ENCODE results near the gene FMOD.

FMOD gene

GRCh38 chr1:203304919-203305808 lies 45.8 kb downstream of the FMOD start, which contains the start of gene BTG2:
Gene BTG2, plus strand, starts transcription at chr1:203305519. Its CDS starts 88 bp downstream, at chr1:203305607.
- peak within 1 kb of the TSS; percentile 80 to 92 (median 90) for H3K4me3 Mint-ChIP-seq
- H3K27me3 Mint-ChIP-seq (ENCODE audit: low read depth), result peaks cover 4% of the 10 kb centered on the region
- peaks cover 61% of the 10 kb centered on the region for H3K4me1 Mint-ChIP-seq
- no peak for TF ChIP-seq CTCF (IDR thresholded peaks at IDR 0.05; ENCODE audit: unreplicated experiment in 3 of 3)
- H3K9me3 Mint-ChIP-seq, result no peaks in the 10 kb centered on the region
- peaks cover 21% of the 10 kb centered on the region for H3K36me3 Mint-ChIP-seq (ENCODE audit: low read depth)
- H3K27ac Mint-ChIP-seq, result peak within 1 kb of the TSS; percentile 82 to 89 (median 82)

GRCh38 chr1:203304391-203304918 lies 46.5 kb downstream of the FMOD start:
- Mint-ChIP-seq H3K36me3 (ENCODE audit: low read depth) (peaks cover 17% of the 10 kb centered on the region), H3K27ac (peak overlapping the region; percentile 16 to 89 (median 49)), H3K9me3 (no peaks in the 10 kb centered on the region), H3K4me1 (peaks cover 55% of the 10 kb centered on the region), H3K4me3 (peak overlapping the region; percentile 80 to 84 (median 83)), H3K27me3 (ENCODE audit: low read depth) (peaks cover 4% of the 10 kb centered on the region)
- TF ChIP-seq CTCF (IDR thresholded peaks at IDR 0.05; ENCODE audit: unreplicated experiment in 3 of 3), result no peak

- peaks cover 4% of the 10 kb centered on the region for H3K27me3 Mint-ChIP-seq (ENCODE audit: low read depth)
- H3K27ac Mint-ChIP-seq, result peak overlapping the region in 2 of 3 experiments; percentile 16 to 49
- H3K36me3 Mint-ChIP-seq (ENCODE audit: low read depth), result peaks cover 6% of the 10 kb centered on the region
- H3K4me3 Mint-ChIP-seq, result peak overlapping the region in 2 of 3 experiments; percentile 83 to 84
- peaks cover 50% of the 10 kb centered on the region for H3K4me1 Mint-ChIP-seq
- no peaks in the 10 kb centered on the region for H3K9me3 Mint-ChIP-seq
- no peak for TF ChIP-seq CTCF (IDR thresholded peaks at IDR 0.05; ENCODE audit: unreplicated experiment in 3 of 3)
These were observed 48.0 kb downstream of the FMOD start for GRCh38 chr1:203302894-203303293.

- peaks cover 48% of the 10 kb centered on the region for H3K4me1 Mint-ChIP-seq
- no peak overlapping the region for H3K27ac Mint-ChIP-seq
- H3K27me3 Mint-ChIP-seq (ENCODE audit: low read depth), result peaks cover 4% of the 10 kb centered on the region
- H3K36me3 Mint-ChIP-seq (ENCODE audit: low read depth), result peaks cover 3% of the 10 kb centered on the region
- TF ChIP-seq CTCF (IDR thresholded peaks at IDR 0.05; ENCODE audit: unreplicated experiment in 3 of 3), result no peak
- H3K9me3 Mint-ChIP-seq, result no peaks in the 10 kb centered on the region
- H3K4me3 Mint-ChIP-seq, result no peak overlapping the region
These were observed 48.5 kb downstream of the FMOD start for GRCh38 chr1:203302456-203302855.

GRCh38 chr1:203301331-203301668 lies 49.6 kb downstream of the FMOD start:
- H3K4me3 Mint-ChIP-seq, result no peak overlapping the region
- TF ChIP-seq CTCF (IDR thresholded peaks at IDR 0.05; ENCODE audit: unreplicated experiment in 3 of 3), result no peak
- H3K9me3 Mint-ChIP-seq, result no peaks in the 10 kb centered on the region
- H3K36me3 Mint-ChIP-seq (ENCODE audit: low read depth), result no peaks in the 10 kb centered on the region
- peaks cover 4% of the 10 kb centered on the region for H3K27me3 Mint-ChIP-seq (ENCODE audit: low read depth)
- H3K4me1 Mint-ChIP-seq, result peaks cover 48% of the 10 kb centered on the region
- no peak overlapping the region for H3K27ac Mint-ChIP-seq

Measured in nephron (organoid).